H1 (cell line): ENCODE measurements around the gene CHD2.

Experiments used
- BRCA1 ChIP-seq: IDR thresholded peaks from 2 replicates; pipeline ENCODE4 v1.6.1; 2012; ENCODE audit warnings: low read depth, low read length, improper control_type of control experiment
- CTCF ChIP-seq, 3 experiments: IDR thresholded peaks; 1 replicate in 2 of 3; 2 replicates in 1 of 3; pipeline versions ENCODE4 v1.5.1 to v1.6.1; 2011; ENCODE audit warnings: low read length in 3 of 3, mild to moderate bottlenecking in 3 of 3, inconsistent platforms in 2 of 3, low read depth in 1 of 3, moderate library complexity in 1 of 3; ENCODE audit not compliant: insufficient read depth in 1 of 3; ENCODE audit errors: control extremely low read depth in 1 of 3
- EP300 ChIP-seq, 2 experiments: IDR thresholded peaks; 1 replicate in 1 of 2; 2 replicates in 1 of 2; pipeline ENCODE4 v1.6.1; 2011 to 2012; ENCODE audit warnings: low read depth in 2 of 2, low read length in 2 of 2, mild to moderate bottlenecking in 2 of 2, borderline replicate concordance in 1 of 2, inconsistent platforms in 1 of 2, moderate library complexity in 1 of 2
- POLR2A ChIP-seq, 2 experiments: IDR thresholded peaks; 1 replicate in 1 of 2; 2 replicates in 1 of 2; pipeline ENCODE4 v1.6.1; 2011; ENCODE audit warnings: low read depth in 2 of 2, low read length in 2 of 2, mild to moderate bottlenecking in 2 of 2; ENCODE audit errors: control extremely low read depth in 1 of 2
- POLR2AphosphoS5 ChIP-seq: IDR thresholded peaks from 2 replicates; pipeline ENCODE4 v1.6.1; 2011; ENCODE audit warnings: low read depth, low read length
- SIN3A ChIP-seq, 2 experiments: IDR thresholded peaks in 1 of 2; conservative IDR thresholded peaks in 1 of 2; 2 replicates each; pipeline ENCODE4 v1.6.1; 2011 to 2012; ENCODE audit warnings: low read length in 2 of 2, improper control_type of control experiment in 1 of 2, low read depth in 1 of 2, mild to moderate bottlenecking in 1 of 2
- YY1 ChIP-seq: IDR thresholded peaks from 2 replicates; pipeline ENCODE4 v1.6.1; 2011; ENCODE audit warnings: low read depth, mild to moderate bottlenecking, low read length

GRCh38 chr15:92904722-92905571, 4.8 kb downstream of the CHD2 start:
- no peak for TF ChIP-seq SIN3A (conservative IDR thresholded peaks at IDR 0.05 in 1 of 2, IDR thresholded peaks at IDR 0.05 in 1 of 2; ENCODE audit: low read depth in 1 of 2, low read length in 2 of 2)
- TF ChIP-seq EP300 (IDR thresholded peaks at IDR 0.05; ENCODE audit: borderline replicate concordance in 1 of 2, low read depth in 2 of 2, low read length in 2 of 2), result no peak
- no peak for TF ChIP-seq CTCF (IDR thresholded peaks at IDR 0.05; ENCODE audit: control extremely low read depth in 1 of 3, insufficient read depth in 1 of 3, low read depth in 1 of 3, low read length in 3 of 3)
- TF ChIP-seq YY1, result no peak
- TF ChIP-seq BRCA1, result no peak
- peak in 1 of 2 experiments; percentile 23; a peak in 1 of 3 replicates for TF ChIP-seq POLR2A (IDR thresholded peaks at IDR 0.05; ENCODE audit: control extremely low read depth in 1 of 2, low read depth in 2 of 2, low read length in 2 of 2)
- no peak for TF ChIP-seq POLR2AphosphoS5
